SU-DHL-6 (cell line): Measurements from ENCODE around the gene CCDC106.

Experiments used
- EZH2phosphoT487 ChIP-seq: fragments of 200-600 bp; sonication (generic), shearing (Covaris generic); conservative IDR thresholded peaks from 2 replicates; pipeline ENCODE4 v1.6.1; 2018; ENCODE audit warnings: mild to moderate bottlenecking, antibody characterized with exemption, low read length, moderate library complexity, mixed read lengths
- TF ChIP-seq, protein P1 (sequence below): fragments of 200-600 bp; sonication (generic); IDR thresholded peaks from one replicate; pipeline ENCODE4 v1.5.1; 2017; ENCODE audit warnings: antibody characterized with exemption, mild to moderate bottlenecking, low read length, moderate library complexity; ENCODE audit not compliant: insufficient read depth, poor library complexity, severe bottlenecking

DNA sequence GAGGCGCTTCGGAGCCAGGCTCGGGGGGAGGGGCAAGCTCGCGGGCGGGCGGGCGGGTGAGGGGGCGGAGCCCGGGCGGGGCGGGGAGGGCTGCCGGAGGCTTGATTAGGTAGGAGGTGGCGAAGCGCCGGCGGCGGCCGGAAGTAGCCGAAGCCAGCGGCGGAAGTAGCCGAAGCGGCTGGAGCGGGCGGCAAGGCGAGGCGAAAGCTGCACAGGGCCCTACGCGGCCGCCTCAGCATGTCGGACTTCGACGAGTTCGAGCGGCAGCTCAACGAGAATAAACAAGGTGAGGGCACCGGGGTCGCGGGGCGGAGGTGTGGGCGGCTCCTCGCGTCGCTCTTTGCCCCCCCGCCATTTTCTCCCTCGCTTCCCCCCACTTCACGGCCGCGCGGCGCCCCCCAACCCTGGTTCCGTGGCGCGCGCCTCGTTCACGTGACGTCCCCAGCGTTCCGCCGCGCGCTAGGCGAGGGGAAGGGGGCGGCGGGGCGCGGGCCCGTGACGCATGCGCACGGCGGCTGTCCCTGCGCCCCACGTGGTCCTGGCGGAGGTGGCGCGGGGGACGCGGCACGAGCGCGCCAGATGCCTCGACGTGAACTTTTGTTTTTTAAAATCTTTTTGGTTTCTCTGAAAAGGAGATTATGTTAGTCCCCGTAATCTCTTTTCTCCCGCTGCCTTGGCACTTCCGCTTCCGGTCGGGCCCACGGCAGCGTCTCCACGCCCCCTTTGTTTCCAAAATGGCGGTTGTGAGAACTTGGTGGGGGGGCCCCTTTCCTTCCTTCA, 7.0 kb downstream of the CCDC106 start, which contains the start of gene U2AF2:
- TF ChIP-seq, protein P1, sequence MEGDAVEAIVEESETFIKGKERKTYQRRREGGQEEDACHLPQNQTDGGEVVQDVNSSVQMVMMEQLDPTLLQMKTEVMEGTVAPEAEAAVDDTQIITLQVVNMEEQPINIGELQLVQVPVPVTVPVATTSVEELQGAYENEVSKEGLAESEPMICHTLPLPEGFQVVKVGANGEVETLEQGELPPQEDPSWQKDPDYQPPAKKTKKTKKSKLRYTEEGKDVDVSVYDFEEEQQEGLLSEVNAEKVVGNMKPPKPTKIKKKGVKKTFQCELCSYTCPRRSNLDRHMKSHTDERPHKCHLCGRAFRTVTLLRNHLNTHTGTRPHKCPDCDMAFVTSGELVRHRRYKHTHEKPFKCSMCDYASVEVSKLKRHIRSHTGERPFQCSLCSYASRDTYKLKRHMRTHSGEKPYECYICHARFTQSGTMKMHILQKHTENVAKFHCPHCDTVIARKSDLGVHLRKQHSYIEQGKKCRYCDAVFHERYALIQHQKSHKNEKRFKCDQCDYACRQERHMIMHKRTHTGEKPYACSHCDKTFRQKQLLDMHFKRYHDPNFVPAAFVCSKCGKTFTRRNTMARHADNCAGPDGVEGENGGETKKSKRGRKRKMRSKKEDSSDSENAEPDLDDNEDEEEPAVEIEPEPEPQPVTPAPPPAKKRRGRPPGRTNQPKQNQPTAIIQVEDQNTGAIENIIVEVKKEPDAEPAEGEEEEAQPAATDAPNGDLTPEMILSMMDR: no peak
- no peak for TF ChIP-seq EZH2phosphoT487
